Epithelial cell of esophagus (primary cell): ENCODE data around the gene ELFN1.

Experiments used
- DNase-seq: peaks from one replicate; pipeline ENCODE4 v3.0.0; 2010; ENCODE audit warnings: low read depth
- H3K4me3 ChIP-seq: 2 replicates; pipeline ENCODE4 v1.5.1; 2011; ENCODE audit warnings: mild to moderate bottlenecking, low read length, control low read depth
- CTCF ChIP-seq: IDR thresholded peaks from 2 replicates; pipeline ENCODE4 v1.5.1; 2011; ENCODE audit warnings: low read depth, mild to moderate bottlenecking, low read length, control low read depth, inconsistent platforms; ENCODE audit not compliant: insufficient read depth; ENCODE audit errors: missing control alignments

ELFN1 gene

GRCh38 chr7:1626769-1627168, 43.3 kb upstream of the ELFN1 start:
- no peak overlapping the region for H3K4me3 ChIP-seq
- no peak for TF ChIP-seq CTCF
- DNase-seq: no peak

- no peak overlapping the region for H3K4me3 ChIP-seq
- no peak for DNase-seq
- TF ChIP-seq CTCF: no peak
These were observed 39.3 kb upstream of the ELFN1 start for GRCh38 chr7:1630700-1631336.

GRCh38 chr7:1631678-1632077, 38.4 kb upstream of the ELFN1 start:
- TF ChIP-seq CTCF: no peak
- H3K4me3 ChIP-seq: no peak overlapping the region
- no peak for DNase-seq

GRCh38 chr7:1632506-1632905, 37.6 kb upstream of the ELFN1 start:
- H3K4me3 ChIP-seq: no peak overlapping the region
- no peak for DNase-seq
- no peak for TF ChIP-seq CTCF

- no peak for DNase-seq
- TF ChIP-seq CTCF: no peak
- H3K4me3 ChIP-seq: no peak overlapping the region
These were observed 36.9 kb upstream of the ELFN1 start for GRCh38 chr7:1632916-1633785.

GRCh38 chr7:1635401-1635800, 34.7 kb upstream of the ELFN1 start:
- H3K4me3 ChIP-seq: no peak overlapping the region
- no peak for DNase-seq
- no peak for TF ChIP-seq CTCF

- no peak for TF ChIP-seq CTCF
- no peak overlapping the region for H3K4me3 ChIP-seq
- DNase-seq: no peak
These were observed 32.9 kb upstream of the ELFN1 start for GRCh38 chr7:1637155-1637554.
